WI38 (cell line): ENCODE data around the gene CBLN3.

ENCODE experiments used
- H3K4me3 ChIP-seq: 2 replicates; pipeline ENCODE4 v1.5.1; 2011; ENCODE audit warnings: low read depth, mild to moderate bottlenecking, control low read depth, low read length
- TF ChIP-seq, protein P1 (sequence below): IDR thresholded peaks from 2 replicates; pipeline ENCODE4 v1.5.1; 2012; ENCODE audit warnings: low read depth, mild to moderate bottlenecking, control low read depth, low read length

Gene CBLN3

DNA sequence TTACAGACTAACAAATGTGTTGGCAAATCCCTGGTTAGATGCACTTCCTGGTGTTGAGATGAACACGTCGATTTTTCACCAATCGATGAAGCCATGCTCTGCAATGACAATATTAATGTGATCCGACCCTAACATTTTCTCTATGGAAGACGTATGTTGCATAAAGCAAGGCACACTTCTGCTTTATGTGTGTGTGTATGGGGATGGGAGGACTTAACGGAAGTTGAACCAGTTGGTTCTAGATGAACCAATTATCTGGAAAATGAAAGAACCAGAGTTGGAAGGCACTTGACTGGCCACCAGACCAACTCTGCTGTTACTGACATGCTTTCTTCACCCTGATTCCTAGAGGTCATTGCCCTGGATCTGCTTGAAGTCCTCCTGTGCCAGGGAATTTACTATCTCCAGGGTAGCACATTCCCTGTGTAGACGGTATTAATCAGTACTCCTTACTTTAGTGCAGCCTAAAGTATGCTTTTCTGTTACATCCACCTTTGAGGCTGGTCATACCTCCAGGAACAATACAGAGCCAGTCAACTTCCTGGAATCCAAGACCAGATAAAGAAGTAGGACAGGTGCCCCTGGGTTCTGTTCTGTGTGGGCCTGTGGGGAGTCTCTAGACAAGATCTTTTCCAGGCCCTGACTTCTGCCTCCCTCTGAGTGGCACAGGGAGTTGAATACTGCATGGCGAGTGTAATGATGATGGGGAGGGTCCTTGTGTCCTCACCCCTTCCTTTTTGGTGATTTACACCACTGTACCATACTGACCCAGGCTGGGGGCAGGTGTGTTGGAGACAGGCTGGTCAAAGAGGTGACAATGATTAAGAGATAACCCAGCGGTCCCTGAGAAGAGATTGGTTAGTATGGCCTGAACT is 9.0 kb upstream of the CBLN3 start:
- H3K4me3 ChIP-seq, result no peak overlapping the region
- TF ChIP-seq, protein P1, sequence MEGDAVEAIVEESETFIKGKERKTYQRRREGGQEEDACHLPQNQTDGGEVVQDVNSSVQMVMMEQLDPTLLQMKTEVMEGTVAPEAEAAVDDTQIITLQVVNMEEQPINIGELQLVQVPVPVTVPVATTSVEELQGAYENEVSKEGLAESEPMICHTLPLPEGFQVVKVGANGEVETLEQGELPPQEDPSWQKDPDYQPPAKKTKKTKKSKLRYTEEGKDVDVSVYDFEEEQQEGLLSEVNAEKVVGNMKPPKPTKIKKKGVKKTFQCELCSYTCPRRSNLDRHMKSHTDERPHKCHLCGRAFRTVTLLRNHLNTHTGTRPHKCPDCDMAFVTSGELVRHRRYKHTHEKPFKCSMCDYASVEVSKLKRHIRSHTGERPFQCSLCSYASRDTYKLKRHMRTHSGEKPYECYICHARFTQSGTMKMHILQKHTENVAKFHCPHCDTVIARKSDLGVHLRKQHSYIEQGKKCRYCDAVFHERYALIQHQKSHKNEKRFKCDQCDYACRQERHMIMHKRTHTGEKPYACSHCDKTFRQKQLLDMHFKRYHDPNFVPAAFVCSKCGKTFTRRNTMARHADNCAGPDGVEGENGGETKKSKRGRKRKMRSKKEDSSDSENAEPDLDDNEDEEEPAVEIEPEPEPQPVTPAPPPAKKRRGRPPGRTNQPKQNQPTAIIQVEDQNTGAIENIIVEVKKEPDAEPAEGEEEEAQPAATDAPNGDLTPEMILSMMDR, result no peak

DNA sequence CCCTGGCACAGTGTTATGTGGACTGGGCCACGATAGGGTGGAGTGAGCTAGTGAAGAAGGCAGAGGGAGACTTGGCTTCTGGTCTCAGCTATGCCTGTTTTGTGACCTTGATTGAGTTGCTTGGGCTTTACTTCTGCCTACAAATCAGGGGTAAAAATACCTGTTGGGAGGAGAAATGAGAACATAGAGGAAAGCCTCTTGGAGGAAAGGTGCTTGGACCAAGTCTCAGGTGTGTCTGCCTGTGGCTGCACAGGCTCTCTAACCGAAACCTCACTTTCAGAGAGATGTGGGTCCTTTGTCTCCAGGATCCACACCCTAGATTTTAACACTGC is 8.2 kb upstream of the CBLN3 start:
- H3K4me3 ChIP-seq, result no peak overlapping the region
- TF ChIP-seq, protein P1, result no peak

- TF ChIP-seq, protein P1, result no peak
- H3K4me3 ChIP-seq, result no peak overlapping the region
These were observed 7.7 kb upstream of the CBLN3 start for GRCh38 chr14:24437020-24437735.

GRCh38 chr14:24436355-24437019 is 7.0 kb upstream of the CBLN3 start:
- H3K4me3 ChIP-seq, result no peak overlapping the region
- TF ChIP-seq, protein P1, result peak; percentile 70

DNA sequence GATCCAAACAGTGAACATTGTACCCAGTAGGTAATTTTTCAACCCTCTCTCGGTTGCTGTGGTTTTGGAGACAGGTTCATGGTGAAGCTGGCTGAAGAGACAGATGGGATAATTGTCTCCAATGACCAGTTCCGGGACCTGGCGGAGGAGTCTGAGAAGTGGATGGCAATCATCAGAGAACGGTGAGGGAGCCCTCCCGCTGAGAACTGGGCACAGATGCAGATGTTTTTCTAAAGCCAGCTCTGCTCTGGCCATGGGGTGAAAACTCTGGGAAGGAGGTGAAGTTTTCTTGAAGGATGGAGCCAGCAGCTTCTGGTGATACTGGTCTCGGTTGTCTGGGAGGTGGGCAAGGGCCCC is 6.5 kb upstream of the CBLN3 start:
- H3K4me3 ChIP-seq, result no peak overlapping the region
- TF ChIP-seq, protein P1, result no peak

- TF ChIP-seq, protein P1, result no peak
- H3K4me3 ChIP-seq, result no peak overlapping the region
These were observed 5.8 kb upstream of the CBLN3 start for GRCh38 chr14:24435192-24435810.
